Transverse colon (tissue), 4 donors: ENCODE measurements around the gene ITGB8. TPM values are rescaled to one million over a fixed set of nuclear protein-coding genes. Genes with fewer than 3 reads are reported as not detected.

Experiments
- DNase-seq: peaks from one replicate; pipeline ENCODE4 v3.0.0-alpha.2; 2019
- H3K27ac ChIP-seq, 4 donors: fragments of 200-600 bp; sonication (generic); 2 replicates each; pipeline ENCODE4 v1.5.1; 2016 to 2018; ENCODE audit warnings: inconsistent platforms in 4 of 4
- H3K27me3 ChIP-seq: fragments of 200-600 bp; sonication (generic); 2 replicates; pipeline ENCODE4 v1.5.1; 2017; ENCODE audit warnings: inconsistent platforms
- H3K36me3 ChIP-seq, 4 donors: fragments of 200-600 bp; sonication (generic); 2 replicates each; pipeline ENCODE4 v1.5.1; 2017 to 2019; ENCODE audit warnings: inconsistent platforms in 4 of 4
- H3K4me1 ChIP-seq, 4 donors: fragments of 200-600 bp; sonication (generic); 2 replicates each; pipeline ENCODE4 v1.5.1; 2017 to 2020; ENCODE audit warnings: inconsistent platforms in 4 of 4
- H3K4me3 ChIP-seq, 4 donors: fragments of 200-600 bp; sonication (generic); 1 replicate in 1 of 4; 2 replicates in 3 of 4; pipeline versions ENCODE4 v1.5.1 to v1.6.1; 2017 to 2019; ENCODE audit warnings: inconsistent platforms in 4 of 4
- H3K9me3 ChIP-seq, 2 donors: fragments of 200-600 bp; sonication (generic); 2 replicates each; pipeline ENCODE4 v1.5.1; 2017 to 2019; ENCODE audit warnings: inconsistent platforms in 2 of 2
- EP300 ChIP-seq: sonication (generic); formaldehyde crosslinking; IDR thresholded peaks from one replicate; pipeline ENCODE4 v1.6.1; 2017; ENCODE audit warnings: antibody characterized with exemption, low read depth
- POLR2A ChIP-seq: fragments of 450-650 bp; IDR thresholded peaks from one replicate; pipeline ENCODE4 v1.6.1; 2016; ENCODE audit warnings: antibody characterized with exemption, mild to moderate bottlenecking, moderate library complexity
- POLR2AphosphoS5 ChIP-seq, 3 donors: sonication (generic); formaldehyde crosslinking; IDR thresholded peaks; one replicate each; pipeline ENCODE4 v1.6.1; 2016; ENCODE audit warnings: antibody characterized with exemption in 3 of 3
- WGBS, 2 donors: methylation state at CpG; one replicate each; pipeline ENCODE4 v1.1.5; 2018; ENCODE audit warnings: low coverage in 1 of 2; 5-methylcytosine and 5-hydroxymethylcytosine counted together
- in situ Hi-C, 4 donors: fragments of 200-750 bp; cut with MboI; loops; one replicate each; pipeline versions ENCODE4 v1.15.0 to v1.15.1; 2017; ENCODE audit warnings: low sequenced_read_pairs in 3 of 4, low pct_ligation_motif_present in 1 of 4, low pct_unique_long_range_greater_than_20kb in 1 of 4
- intact Hi-C: fragments of 100-400 bp; cut with DNase I; formaldehyde crosslinking; loops from one replicate; pipeline ENCODE4 v1.15.1; 2023; ENCODE audit warnings: low total_unique reads
- total RNA-seq, 4 donors: library from RNA; depleted of rRNA; stranded (reverse); fragments of >200 nt; gene quantifications; one replicate each; pipeline ENCODE4 v1.1.0, GENCODE V29; 2016
- TF ChIP-seq, protein P1 (sequence below), 5 experiments: fragments of 200-600 bp in 3 of 5; fragments of 450-650 bp in 2 of 5; sonication (generic) in 3 of 5; IDR thresholded peaks; 1 replicate in 2 of 5; 2 replicates in 3 of 5; pipeline ENCODE4 v1.5.1; 2016 to 2017; ENCODE audit warnings: antibody characterized with exemption in 5 of 5, inconsistent platforms in 3 of 5, mild to moderate bottlenecking in 2 of 5, moderate library complexity in 1 of 5

ITGB8 gene
- total RNA-seq, 4 donors from 2014 or later: 3.0 to 14.0 (median 8.6) TPM

DNA sequence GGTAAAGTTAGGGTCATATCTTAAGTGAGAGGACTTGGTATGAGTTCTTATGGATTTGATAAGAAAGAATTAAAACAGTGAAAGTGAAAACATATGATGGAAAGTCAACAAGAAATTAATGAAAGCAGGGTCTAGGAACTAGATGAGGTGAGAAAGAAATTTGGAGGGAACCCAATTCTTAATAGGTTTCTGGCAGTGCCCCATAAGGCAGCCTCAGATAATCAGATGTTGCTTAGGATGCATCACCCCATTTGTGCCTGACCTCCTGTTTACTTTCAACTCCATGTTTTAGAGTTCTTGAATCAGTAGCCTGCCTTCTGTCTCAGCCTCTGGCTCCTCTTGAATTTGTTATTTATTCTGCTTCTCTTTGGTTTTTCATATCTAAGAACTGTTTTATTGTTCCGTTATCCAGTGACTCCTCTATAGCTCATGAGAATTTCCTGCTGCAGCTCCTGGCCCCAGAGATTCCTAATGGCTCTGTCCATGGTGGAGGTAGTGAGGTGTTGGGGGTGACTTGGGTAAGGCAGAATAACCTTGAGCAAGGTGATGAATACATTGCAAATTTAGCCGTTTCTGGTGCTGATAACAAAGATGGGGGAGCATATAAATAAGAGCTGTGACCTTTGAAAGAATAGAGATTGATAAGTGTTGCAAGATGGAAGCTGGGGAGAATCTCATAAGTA, 17.6 kb downstream of the ITGB8 start:
- Histone ChIP-seq H3K4me3 (no peak overlapping the region), H3K4me1 (peaks cover 0 to 30% (median 14%) of the 10 kb centered on the region in 4 donors), H3K36me3 (no peaks in the 10 kb centered on the region), H3K9me3 (no peaks in the 10 kb centered on the region), H3K27ac (no peak overlapping the region), H3K27me3 (no peaks in the 10 kb centered on the region)
- 66 to 92% methylated on average over 2 of the region's 2 CpGs for WGBS, 2 donors
- in situ Hi-C loops: loop anchor here in 1 of 4 donors (25.0 kb wide), 1 partner anchor 586 kb away; the partner anchor contains the start of gene TMEM196
- intact Hi-C loops: no loop called here
- no peak for DNase-seq
- TF ChIP-seq EP300 (no peak), POLR2AphosphoS5 (IDR thresholded peaks at IDR 0.05) (no peak), POLR2A (no peak)
- TF ChIP-seq, protein P1, sequence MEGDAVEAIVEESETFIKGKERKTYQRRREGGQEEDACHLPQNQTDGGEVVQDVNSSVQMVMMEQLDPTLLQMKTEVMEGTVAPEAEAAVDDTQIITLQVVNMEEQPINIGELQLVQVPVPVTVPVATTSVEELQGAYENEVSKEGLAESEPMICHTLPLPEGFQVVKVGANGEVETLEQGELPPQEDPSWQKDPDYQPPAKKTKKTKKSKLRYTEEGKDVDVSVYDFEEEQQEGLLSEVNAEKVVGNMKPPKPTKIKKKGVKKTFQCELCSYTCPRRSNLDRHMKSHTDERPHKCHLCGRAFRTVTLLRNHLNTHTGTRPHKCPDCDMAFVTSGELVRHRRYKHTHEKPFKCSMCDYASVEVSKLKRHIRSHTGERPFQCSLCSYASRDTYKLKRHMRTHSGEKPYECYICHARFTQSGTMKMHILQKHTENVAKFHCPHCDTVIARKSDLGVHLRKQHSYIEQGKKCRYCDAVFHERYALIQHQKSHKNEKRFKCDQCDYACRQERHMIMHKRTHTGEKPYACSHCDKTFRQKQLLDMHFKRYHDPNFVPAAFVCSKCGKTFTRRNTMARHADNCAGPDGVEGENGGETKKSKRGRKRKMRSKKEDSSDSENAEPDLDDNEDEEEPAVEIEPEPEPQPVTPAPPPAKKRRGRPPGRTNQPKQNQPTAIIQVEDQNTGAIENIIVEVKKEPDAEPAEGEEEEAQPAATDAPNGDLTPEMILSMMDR (IDR thresholded peaks at IDR 0.05): no peak

DNA sequence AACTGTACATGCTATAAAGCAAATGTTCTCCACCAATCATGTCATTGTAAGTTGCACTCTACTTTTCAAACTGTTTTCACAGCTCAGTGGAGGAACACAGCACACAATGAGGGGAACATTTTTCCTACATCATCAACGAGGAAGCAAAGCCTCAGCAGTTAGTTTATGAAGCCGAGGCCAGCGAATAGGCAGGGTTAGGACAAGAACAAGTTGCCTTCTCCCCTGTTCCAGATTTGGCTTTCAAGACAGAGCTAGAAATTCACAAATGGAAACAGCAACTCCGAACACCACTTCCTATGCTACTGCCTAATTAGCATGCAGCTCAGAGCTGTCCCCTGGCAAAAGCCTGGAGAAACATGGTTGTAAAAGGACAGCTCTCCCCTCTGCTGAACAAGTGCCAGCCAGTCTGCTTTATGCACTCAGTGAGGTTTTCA, 19.8 kb downstream of the ITGB8 start:
- Histone ChIP-seq H3K4me1 (peaks cover 0 to 30% (median 17%) of the 10 kb centered on the region in 4 donors), H3K27ac (peak overlapping the region; percentile 26 to 67 (median 64)), H3K36me3 (no peaks in the 10 kb centered on the region), H3K9me3 (no peaks in the 10 kb centered on the region), H3K27me3 (no peaks in the 10 kb centered on the region), H3K4me3 (no peak overlapping the region)
- DNase-seq: peak; percentile 29
- peak in 1 of 3 donors; percentile 19 for TF ChIP-seq POLR2AphosphoS5 (IDR thresholded peaks at IDR 0.05)
- no peak for TF ChIP-seq EP300
- in situ Hi-C loops: no loop called here
- intact Hi-C loops: no loop called here
- whole genome bisulfite sequencing, 2 donors: 18% methylated on average over 4 of the region's 4 CpGs; no CpG with 5 or more reads in 1 of the 2 donors

DNA sequence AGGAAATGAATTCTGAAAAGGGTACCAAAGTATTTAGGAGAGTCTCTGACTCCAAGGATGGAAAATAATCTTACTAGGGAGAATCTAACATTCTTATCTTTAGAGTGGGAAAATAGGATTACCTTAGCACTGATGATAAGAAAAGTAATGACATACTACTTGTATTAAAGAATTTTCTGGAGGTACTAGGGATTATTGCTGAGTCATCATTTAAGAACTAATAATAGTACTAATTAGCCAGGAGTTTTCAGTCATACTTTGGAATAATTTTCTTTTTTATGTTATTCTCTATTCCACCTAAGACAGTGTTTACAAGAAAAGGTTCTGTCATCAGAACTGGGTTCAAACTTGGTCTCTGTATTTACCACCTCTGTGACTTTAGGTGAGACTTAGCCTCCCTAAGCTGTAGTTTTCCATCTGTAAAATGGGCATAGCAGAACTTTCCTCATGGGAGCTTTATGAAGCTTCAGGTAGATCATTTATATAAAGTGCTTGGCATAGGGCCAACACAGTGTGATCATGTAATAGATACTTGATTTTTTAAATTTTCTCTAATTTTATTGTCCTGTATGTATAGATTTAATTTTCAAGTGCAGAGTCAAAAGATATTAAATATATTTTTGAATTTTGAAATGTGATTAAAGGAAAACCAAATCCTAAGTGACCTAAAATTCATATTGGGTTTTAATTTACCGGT, 20.4 kb downstream of the ITGB8 start:
- intact Hi-C loops (no loop called here), in situ Hi-C loops (no loop called here)
- DNase-seq: no peak
- Histone ChIP-seq H3K27ac (peak overlapping the region; percentile 26 to 67 (median 64)), H3K9me3 (no peaks in the 10 kb centered on the region), H3K4me3 (no peak overlapping the region), H3K27me3 (no peaks in the 10 kb centered on the region), H3K4me1 (peaks cover 0 to 30% (median 17%) of the 10 kb centered on the region in 4 donors), H3K36me3 (no peaks in the 10 kb centered on the region)
- WGBS, 2 donors: 89 to 100% methylated on average over 1 of the region's 1 CpG
- no peak for TF ChIP-seq POLR2AphosphoS5 (IDR thresholded peaks at IDR 0.05)
- TF ChIP-seq POLR2A: no peak
- TF ChIP-seq, protein P1 (IDR thresholded peaks at IDR 0.05): no peak
- no peak for TF ChIP-seq EP300

DNA sequence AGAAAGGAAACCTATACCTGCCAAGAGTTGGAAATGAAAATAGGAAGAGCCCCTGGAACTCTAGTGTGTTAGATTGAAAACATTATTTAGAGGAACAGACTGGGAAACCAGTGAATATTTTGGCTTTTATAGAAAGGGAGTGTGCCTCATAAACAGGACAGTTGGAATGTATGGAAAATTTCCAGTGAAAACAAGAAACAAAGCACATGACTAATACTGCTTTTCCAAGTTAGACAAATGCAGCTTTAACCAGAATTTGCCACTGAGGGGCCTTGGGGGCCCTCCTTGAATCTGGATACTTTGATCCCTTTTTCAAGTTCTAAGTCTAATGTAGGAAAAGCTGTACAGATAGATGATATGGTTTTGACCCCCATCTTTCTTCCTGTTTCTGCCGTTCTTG, 21.2 kb downstream of the ITGB8 start:
- no peak for DNase-seq
- Histone ChIP-seq H3K4me1 (peaks cover 0 to 30% (median 17%) of the 10 kb centered on the region in 4 donors), H3K27ac (no peak overlapping the region), H3K9me3 (no peaks in the 10 kb centered on the region), H3K4me3 (no peak overlapping the region), H3K27me3 (no peaks in the 10 kb centered on the region), H3K36me3 (no peaks in the 10 kb centered on the region)
- intact Hi-C loops: no loop called here
- TF ChIP-seq, protein P1 (IDR thresholded peaks at IDR 0.05): no peak
- TF ChIP-seq POLR2A: no peak
- in situ Hi-C loops: no loop called here
- 50 to 54% methylated on average over 1 of the region's 1 CpG for WGBS, 2 donors
